ENCODE measurements around the gene CACNA1D.

- TF ChIP-seq, protein P1, sequence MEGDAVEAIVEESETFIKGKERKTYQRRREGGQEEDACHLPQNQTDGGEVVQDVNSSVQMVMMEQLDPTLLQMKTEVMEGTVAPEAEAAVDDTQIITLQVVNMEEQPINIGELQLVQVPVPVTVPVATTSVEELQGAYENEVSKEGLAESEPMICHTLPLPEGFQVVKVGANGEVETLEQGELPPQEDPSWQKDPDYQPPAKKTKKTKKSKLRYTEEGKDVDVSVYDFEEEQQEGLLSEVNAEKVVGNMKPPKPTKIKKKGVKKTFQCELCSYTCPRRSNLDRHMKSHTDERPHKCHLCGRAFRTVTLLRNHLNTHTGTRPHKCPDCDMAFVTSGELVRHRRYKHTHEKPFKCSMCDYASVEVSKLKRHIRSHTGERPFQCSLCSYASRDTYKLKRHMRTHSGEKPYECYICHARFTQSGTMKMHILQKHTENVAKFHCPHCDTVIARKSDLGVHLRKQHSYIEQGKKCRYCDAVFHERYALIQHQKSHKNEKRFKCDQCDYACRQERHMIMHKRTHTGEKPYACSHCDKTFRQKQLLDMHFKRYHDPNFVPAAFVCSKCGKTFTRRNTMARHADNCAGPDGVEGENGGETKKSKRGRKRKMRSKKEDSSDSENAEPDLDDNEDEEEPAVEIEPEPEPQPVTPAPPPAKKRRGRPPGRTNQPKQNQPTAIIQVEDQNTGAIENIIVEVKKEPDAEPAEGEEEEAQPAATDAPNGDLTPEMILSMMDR (IDR thresholded peaks at IDR 0.05; ENCODE audit: extremely low read depth in 1 of 2, insufficient read depth in 1 of 2, low read depth in 1 of 2, low read length in 2 of 2) = no peak
- TF ChIP-seq, protein P2, sequence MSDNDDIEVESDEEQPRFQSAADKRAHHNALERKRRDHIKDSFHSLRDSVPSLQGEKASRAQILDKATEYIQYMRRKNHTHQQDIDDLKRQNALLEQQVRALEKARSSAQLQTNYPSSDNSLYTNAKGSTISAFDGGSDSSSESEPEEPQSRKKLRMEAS (IDR thresholded peaks at IDR 0.05; ENCODE audit: insufficient read depth, insufficient read length) = no peak
- TF ChIP-seq POLR2AphosphoS5 (IDR thresholded peaks at IDR 0.05; ENCODE audit: insufficient read depth, low read depth, low read length) = no peak
- TF ChIP-seq MYC (IDR thresholded peaks at IDR 0.05; ENCODE audit: low read depth, low read length) = no peak
Observed at GRCh38 chr3:53588122-53588521, 93.7 kb downstream of the CACNA1D start.
